ENCODE data around the gene ABCE1. TPM values are rescaled to one million over a fixed set of nuclear protein-coding genes. Genes with fewer than 3 reads are reported as not detected.

ABCE1 gene
- total and polyA plus RNA-seq, 2 of the 8 experiments (the other 6 are each of a cell fraction or from before 2014, with no cell fraction given), result 43.7 to 126 TPM

GRCh38 chr4:145176641-145177432 is 78.7 kb downstream of the ABCE1 start (continued):
- TF ChIP-seq MAFK (IDR thresholded peaks at IDR 0.05; ENCODE audit: low read depth, low read length) (no peak), NRF1 (IDR thresholded peaks at IDR 0.05; ENCODE audit: low read depth, low read length) (no peak), RAD21 (IDR thresholded peaks at IDR 0.05 in 1 of 2, conservative IDR thresholded peaks at IDR 0.05 in 1 of 2; ENCODE audit: low read depth in 2 of 2, low read length in 2 of 2) (no peak), HDAC6 (IDR thresholded peaks at IDR 0.05; ENCODE audit: low read depth, low read length) (no peak), POU5F1 (IDR thresholded peaks at IDR 0.05; ENCODE audit: low read depth, low read length) (no peak)
